ENCODE results near the gene CFAP298.
"Not testable (repeated sequence)": the region's sequence is repeated elsewhere in the genome, so short reads cannot be mapped to it uniquely, and the experiment has no call there.

Gene CFAP298, protein sequence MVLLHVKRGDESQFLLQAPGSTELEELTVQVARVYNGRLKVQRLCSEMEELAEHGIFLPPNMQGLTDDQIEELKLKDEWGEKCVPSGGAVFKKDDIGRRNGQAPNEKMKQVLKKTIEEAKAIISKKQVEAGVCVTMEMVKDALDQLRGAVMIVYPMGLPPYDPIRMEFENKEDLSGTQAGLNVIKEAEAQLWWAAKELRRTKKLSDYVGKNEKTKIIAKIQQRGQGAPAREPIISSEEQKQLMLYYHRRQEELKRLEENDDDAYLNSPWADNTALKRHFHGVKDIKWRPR

DNA sequence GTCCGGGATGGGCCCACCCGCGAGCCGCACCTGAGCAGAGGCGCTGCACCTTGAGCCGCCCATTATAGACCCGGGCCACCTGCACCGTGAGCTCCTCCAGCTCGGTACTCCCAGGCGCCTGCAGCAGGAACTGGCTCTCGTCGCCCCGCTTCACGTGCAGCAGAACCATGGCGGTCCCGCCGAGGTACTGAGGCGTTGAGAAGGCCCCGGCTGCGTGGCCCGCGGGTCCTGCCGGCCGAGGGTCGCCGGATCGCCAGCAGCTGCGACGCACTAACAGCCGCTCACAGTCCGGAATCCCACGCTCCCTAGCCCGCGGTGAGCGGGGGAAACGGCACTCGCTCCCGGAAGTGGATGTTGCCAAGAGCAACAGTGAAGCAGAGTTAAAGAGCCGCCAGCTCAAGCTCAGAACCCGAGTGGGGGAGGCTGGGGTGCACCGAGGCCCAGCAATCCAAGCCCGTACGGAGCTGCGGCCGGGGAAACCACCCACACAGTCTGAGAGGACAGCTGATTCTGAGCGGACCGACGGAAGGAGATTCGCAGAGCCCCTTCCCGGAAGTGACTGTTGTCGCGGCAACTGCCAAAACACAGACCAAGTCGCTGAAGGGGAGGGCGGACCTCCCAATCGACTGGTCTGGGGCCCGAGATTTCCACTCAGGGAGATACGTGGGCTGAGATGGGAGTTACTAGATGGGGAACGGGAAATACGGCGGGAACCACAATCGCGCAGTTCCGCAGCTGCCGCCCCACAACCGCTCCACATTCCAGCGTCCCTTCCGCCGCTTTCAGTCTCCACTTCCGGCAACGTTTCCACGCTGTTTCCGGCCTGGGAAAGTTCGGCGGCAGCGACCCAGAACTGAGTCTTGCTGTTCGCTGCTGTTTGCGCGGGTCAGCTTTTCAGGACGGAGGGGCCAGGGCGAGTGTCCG lies at the start of gene CFAP298:
CFAP298 (minus strand) TSS at position 303 of the 924 bp plus-strand sequence; CDS start at position 169, 134 bp downstream.
- peak; percentile 73 for DNase-seq (ENCODE audit: low read depth)

DNA sequence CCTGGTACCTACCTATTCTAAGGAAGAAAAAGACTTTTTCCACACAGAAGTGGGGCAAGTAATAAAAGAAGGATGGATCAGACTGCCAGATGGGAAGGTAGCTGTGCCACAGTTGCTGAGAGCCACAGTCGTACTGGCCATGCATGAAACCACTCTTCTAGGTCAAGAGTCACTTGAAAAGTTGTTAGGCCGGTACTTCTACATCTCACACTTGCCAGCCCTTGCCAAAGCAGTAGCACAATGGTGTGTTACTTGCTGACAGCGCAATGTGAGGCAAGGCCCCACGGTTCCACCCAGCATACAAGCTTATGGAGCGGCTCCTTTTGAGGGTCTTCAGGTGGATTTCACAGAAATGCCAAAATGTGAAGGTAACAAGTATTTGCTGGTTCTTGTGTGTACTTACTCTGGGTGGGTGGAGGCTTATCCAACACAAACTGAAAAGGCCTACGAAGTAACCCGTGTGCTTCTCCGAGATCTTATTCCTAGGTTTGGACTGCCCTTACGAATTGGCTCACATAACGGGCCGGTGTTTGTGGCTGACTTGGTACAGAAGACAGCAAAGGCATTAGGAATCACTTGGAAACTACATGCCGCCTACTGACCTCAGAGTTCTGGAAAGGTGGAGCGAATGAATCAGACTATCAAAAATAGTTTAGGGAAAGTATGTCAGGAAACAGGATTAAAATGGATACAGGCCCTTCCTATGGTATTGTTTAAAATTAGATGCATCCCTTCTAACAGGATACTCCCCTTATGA lies 49.0 kb upstream of the CFAP298 start:
- DNase-seq (ENCODE audit: low read depth), result not testable (repeated sequence)

DNA sequence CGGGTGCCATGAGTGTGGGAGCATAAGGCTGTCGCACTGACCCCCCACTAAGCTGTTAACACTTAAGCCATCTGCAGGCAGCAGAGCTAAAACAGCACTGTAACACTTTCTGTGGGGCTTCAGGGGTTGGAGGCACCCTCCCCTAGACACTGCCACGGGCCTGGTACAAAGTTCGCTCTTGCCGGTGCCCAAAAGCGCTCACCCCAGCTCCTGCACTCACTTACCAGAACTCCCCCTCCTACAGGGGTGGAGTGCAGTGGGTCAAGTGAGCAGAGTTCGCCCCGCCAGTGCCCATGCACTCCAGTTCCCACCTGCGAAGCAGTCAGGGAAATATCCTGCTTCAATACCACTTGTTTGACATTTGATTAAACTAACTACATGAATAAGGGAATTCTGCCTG lies 46.3 kb upstream of the CFAP298 start:
- DNase-seq (ENCODE audit: low read depth), result no peak

DNA sequence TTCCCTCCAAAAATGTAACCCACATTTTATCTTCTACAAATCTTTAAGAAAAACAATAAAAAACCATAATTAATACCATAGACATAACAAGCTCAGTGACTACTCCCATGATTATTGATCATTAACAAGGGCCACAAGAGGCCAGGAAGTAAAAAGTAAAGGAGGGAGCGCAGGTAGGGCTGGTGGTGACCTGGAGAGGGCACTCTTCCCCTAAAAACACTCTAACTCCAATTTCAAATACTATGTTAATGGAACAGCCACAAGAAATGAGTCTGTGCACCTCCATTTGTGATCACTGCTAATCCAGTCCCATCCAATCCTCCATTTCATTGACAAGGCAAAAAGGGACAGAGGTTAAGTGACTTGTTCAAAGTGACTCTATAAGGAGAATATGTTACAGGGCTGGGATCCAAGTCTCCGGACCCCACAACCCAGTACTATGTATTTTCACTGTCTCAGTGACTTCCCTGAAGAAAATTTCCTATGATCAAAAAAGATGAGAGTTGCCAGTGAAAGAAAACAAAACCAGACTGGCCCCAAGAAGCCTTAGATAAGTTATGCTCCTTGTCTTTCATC lies 41.2 kb upstream of the CFAP298 start:
- DNase-seq (ENCODE audit: low read depth), result no peak

DNA sequence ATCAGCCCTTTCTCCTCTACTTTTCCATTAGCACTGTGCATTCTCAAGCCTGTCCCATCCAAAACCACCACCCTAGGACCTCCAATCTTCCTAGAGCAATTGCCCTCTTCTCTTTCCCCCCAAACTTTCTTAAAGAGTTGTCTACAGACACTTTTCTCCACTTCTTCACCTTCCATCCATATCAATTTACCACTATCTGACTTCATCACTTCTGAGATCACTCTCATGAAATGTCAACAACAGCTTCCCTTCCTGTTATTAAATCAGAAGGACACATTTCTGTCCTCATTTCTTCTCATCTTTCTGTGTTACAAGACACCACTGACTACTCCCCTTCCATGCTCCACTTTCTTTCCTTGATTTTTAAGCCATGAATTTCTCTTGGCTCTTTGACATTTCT lies 36.0 kb upstream of the CFAP298 start:
- DNase-seq (ENCODE audit: low read depth), result no peak

DNA sequence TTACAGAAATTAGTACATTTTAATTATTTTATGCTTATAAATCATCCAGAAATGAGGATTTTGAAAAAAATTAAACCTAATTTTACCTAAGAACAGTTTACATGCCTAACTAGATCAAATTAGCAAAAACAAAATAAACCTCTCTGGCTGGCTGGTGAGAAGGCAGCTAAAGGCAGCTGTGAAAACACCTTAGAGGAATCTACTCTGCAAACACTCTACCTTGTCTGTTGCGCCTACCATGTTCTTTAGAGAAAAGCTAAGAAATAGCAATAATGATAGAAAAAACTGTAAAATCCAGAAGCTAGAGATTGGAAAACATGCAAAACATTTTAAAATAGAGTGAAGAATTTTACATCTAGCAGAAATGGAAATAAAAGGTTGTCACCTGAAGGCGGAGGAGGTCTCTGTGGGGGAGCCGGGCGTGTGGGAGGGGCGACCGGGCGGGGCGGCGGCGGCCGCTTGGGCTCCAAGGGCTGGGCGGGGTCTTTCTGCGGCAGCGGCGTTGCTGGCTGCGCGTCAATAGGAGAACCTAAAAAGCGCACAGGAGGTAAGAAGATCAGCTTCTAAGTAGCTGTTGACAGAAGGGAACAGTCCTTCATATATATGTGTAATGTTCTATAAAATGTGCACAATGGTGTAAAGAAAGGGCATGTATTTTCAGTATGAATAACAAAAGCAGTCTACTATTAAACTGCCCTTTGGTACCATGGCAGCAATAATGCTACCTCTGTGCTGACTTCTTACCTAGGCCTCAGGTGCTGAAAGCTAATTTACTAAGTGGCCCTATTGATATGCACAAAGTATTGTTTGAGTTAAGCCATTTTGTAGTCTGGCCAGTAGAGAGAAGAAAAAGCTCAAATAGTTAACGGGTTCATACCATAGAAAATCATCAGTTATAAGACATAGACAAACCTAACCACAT lies 33.3 kb upstream of the CFAP298 start:
- DNase-seq (ENCODE audit: low read depth), result no peak

DNA sequence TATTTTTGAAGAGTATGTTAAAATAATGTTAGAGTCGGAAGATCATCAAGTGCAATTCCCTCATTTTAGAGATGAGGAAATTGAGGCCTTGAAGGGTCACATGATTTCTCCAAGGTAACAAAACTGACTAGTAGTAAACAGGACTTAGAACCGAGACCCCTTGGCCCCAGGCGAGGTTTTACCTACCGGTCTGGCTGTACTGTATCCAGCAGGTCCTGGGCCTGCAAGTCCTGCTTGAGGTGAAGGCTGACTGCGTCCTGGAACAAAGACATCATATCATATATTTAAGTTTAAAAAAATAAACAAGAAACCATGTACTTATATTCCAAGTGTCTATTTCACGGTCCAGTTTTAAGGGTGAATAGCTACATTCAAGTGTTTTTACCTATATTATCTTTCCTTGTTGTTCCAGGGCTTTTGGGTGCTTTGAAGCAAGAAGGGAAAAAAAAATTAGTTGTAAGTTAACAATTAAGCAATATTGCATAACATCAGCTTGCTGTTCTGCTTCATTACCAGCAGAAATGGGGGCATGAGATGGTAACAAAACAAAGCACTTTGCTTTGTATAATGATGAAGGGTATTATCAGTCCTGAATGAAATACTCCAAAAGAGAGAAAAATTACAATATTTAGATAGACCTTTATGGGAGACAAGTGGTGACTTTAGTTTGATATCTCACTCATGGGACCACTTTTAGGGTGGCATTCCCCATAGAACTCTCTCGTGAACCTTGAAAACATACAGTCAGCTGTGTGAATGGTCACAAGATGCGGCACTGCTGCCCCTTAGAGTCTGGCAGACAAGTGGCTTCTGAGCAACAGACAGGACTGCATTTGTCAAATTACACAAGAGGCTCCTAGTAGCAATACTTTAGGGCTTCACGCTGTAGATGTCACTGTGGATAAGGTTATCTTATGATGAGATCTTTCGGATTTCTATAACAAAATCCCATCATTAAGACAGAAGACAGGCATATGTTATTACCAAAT lies 29.8 kb upstream of the CFAP298 start:
- no peak for DNase-seq (ENCODE audit: low read depth)

DNA sequence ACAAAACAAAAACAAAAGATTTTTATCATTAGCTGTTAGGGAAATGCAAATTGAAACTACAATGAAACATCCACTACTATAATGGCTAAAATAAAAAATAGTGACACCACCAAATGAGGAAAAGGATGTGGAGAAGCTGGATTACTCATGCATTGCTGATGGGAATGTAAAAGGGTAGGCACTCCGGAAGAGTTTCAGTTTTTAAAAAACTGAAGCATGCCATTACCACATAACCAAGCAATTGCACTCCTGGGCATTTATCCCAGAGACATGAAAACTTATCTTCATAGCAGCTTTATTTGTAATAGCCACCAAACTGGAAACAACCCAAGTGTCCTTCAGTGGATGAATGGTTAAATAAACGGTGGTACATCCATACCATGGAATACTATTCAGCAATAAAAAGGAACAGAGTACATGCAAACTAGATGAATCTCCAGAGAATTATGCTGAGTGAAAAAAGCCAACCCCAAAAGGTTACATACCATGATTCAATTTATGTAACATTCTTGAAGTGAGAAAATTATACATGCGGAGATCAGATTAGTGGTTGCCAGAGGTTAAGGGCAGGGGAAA lies 14.5 kb upstream of the CFAP298 start:
- DNase-seq (ENCODE audit: low read depth), result no peak

DNA sequence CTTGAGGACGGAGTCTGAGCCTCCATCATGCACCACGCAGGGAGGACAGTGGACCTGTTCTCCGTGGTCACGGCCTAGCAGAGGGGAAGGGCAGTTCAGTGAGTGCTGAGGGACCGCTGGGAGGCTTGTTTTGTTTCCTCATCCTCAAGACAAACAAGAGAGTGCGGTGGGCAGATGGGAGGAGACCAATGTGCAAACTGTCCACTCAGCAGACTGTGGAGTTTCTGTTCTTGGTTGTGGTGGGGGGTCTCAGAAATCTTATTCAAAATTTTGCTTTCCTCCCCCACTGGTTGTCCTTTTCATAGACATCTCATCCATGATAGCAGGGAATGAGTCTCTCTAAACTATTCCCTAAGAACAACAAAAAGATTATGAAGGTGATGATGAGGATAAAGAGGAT lies 6.0 kb upstream of the CFAP298 start:
- DNase-seq (ENCODE audit: low read depth), result not testable (repeated sequence)

DNA sequence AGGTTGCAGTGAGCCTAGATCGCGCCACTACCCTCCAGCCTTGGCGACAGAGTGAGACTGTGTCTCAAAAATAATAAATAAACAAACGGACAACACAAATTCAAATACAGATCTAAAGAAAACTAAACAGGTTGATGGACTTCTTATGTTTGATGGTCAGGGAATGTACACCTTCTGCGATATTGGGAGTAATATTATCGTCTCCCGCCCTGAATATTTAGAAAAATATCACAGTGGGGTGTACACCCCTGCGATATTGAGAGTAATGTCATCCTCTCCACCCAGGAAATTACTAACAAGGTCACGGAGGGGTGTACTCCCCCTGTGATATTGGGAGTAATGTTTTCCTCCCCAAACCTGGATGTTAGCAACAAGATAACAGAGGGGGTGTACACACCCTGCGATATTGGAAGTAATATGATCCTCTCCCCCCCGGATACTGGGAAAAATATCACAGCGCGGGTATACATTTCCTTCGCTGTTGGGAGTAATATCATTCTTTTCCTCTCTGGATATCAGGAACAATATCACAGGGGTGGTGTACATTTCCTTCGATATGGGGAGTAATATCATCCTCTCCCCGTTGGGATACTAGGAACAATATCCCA lies 1.4 kb upstream of the CFAP298 start:
- DNase-seq (ENCODE audit: low read depth), result no peak

DNA sequence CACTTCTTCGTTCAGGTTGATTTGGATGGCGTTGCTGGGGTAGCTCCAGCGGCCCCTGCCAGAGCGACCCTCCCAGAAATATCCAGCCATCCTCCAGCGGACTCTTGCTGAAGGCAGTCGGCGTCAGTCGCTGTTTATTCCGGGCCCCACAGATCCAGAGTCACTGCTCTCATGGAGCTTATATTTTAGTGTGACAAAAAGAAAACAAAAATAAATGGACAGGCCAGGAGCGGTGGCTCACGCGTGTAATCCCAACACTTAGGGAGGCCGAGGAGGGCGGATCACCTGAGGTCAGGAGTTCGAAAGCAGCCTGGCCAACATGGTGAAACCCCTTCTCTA lies 791 bp upstream of the CFAP298 start:
- DNase-seq (ENCODE audit: low read depth), result no peak

DNA sequence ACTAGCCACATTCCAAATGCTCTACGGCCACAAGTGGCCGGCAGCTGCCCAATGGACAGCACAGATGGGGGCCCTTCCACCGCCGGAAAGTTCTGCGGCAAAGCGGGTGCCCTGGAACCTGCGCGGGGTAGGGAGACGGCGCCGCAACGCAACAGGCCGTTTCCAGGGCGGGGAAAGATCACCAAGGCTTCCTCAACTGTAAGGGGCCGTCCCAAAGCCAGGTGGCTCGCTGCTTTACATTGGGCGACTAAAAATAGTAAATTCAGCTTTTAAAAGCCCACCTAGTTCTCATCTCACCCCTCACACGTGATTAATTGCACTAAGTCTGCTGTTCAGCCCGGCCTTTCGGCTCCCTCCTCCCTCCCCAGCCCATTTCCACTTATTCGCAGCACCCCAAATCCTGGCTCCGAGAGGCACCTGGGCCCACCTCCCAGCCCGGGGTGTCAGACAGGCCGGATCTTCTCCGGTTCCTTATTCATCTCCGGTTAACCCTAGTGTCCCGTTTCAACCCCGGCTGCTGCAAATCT lies 643 bp downstream of the CFAP298 start:
- no peak for DNase-seq (ENCODE audit: low read depth)

DNA sequence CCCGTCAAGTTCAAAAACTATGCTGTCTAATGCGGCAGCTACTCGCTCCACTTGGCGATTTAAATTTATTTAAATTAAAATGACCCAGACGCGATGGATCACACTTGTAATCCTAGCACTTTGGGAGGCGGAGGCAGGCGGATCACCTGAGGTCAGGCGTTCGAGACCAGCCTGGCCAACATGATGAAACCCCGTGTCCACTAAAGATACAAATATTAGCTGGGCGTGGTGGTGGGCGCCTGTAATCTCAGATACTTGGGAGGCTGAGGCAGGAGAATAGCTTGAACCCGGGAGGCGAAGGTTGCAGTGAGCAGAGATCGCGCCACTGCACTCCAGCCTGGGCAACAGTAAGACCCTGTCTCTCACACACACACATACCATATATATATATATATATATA lies 1.2 kb downstream of the CFAP298 start:
- not testable (repeated sequence) for DNase-seq (ENCODE audit: low read depth)

DNA sequence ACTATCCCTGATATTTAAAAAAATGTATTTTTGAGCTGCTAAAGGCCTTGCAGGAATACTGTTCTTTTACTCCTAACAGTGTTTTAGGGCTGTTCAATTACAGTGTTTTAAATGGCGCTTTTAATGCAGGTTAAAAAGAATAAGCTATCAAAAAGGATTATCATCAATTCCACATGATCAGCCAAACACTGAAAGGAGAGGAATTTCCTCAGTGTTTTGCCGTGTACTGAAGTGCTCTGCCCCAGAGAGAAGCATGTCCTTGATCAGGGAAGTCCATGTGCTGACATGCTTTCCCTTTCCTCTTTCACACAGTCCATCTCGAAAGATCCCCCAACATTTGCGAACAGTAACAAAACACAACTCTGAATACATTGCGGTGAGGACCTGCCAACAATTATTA lies 3.3 kb downstream of the CFAP298 start:
- DNase-seq (ENCODE audit: low read depth), result no peak

DNA sequence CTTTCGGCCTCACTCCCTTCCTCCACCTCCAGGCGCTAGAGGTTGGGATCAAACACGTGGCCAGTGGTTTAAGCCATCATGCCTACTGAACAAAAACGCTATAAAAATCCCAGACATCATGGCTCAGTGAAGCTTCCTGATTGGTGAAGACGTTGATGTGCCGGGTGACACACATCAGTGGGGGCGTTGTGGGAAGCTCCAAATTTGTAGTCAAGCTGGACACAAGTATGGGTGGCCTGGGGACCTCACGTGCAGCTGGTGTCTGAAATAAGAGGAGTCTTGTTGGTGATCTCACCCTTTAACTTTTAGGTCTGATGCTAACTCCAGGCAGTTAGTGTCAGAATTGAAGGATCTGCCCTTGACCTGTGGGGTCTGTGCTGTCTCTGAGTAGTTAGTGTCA lies 6.7 kb downstream of the CFAP298 start:
- DNase-seq (ENCODE audit: low read depth), result no peak

DNA sequence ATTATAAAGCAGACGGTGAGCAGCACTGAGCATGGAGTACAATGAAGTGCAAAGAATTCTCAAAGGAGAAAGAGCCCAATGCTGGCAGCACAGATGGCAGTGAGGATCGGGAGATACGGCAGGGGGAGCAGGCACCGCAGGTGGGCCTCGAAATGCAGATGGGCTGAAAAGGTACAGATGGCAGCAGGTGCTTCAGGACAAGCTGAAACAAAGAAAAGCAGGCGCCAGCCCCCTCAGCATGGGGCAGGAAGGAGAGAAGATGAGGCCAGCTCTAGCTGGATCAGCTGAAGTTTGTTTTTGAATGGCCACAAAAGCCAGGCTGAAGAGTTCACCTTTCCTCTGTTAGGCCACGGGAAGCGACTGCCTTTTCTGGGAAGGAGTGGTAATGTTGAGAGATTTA lies 7.7 kb downstream of the CFAP298 start:
- no peak for DNase-seq (ENCODE audit: low read depth)

DNA sequence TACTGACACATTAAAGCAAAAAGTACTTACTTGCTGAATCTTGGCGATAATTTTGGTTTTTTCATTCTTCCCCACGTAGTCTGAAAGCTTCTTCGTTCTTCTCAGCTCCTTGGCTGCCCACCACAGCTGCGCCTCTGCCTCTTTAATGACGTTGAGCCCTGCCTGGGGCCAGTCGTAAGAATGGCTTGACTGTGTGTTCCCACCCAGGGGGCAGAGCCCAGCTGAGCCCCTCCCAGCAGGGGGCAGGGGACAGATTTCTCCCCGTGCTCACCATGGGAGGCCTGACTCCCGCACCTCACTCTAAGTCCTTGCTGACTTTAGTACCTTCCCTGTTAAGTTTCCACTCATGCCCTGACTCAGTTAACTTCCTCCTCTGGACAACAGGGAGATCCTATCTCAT lies 9.0 kb downstream of the CFAP298 start:
- DNase-seq (ENCODE audit: low read depth), result no peak

DNA sequence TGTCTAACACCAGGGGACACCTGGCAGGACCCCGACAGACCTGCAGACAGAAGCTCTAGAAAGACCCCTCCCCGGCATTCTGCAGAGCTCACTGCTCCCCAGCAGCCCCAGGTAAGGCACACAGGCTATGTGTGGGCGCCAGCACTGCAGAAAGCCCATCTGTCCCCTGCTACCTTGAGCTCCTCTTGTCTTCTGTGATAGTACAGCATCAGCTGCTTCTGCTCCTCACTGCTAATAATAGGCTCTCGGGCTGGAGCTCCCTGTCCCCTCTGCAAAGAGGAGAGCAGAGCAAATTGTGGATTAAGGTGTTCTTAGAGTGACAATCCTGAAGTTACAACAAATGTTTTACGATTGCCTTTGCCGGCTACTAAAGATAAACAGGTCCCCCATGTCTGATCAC lies 10.1 kb downstream of the CFAP298 start:
- no peak for DNase-seq (ENCODE audit: low read depth)

DNA sequence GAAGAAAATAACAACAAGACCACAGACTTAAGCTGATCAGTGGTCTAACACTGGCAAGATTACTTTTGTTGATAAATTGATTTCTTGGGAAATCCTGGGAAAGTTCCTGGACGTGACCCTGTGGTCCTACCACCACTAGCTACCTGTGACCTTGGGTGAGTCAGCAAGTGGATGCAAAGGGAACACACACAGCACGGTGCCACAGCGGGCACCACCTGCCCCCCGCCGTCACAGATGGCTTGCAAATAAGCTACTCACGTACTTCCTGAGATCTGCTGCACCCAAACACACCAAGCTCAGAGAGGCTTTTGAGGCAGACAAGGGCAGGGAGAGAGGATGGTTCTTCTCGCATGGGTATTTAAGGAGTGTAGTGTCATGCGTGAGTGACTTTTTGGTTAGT lies 12.7 kb downstream of the CFAP298 start:
- DNase-seq (ENCODE audit: low read depth), result no peak
